GM12891 (cell line): ENCODE measurements around the gene SCT.
A peak's percentile ranks its signal among the peaks of the same experiment; 100 is the strongest.

Experiments used
- DNase-seq: peaks from one replicate; pipeline ENCODE4 v3.0.0; 2011; ENCODE audit warnings: low spot score; ENCODE audit not compliant: insufficient read length
- FAIRE-seq: peaks from 2 replicates; lab custom pipeline; 2011; peaks lifted over from hg19 to GRCh38; lab: Jason Lieb, UNC
- PAX5 ChIP-seq: IDR thresholded peaks from 2 replicates; pipeline ENCODE4 v1.6.1; 2011; ENCODE audit warnings: low read length, moderate library complexity, mild to moderate bottlenecking; ENCODE audit not compliant: insufficient read depth, severe bottlenecking
- POLR2A ChIP-seq: IDR thresholded peaks from 2 replicates; pipeline ENCODE4 v1.6.1; 2011; ENCODE audit warnings: low read depth, low read length, control low read depth
- POLR2AphosphoS5 ChIP-seq: IDR thresholded peaks from 2 replicates; pipeline ENCODE4 v1.6.1; 2011; ENCODE audit warnings: low read depth, low read length, control low read depth
- POU2F2 ChIP-seq: IDR thresholded peaks from 2 replicates; pipeline ENCODE4 v1.6.1; 2011; ENCODE audit warnings: low read depth, mild to moderate bottlenecking, control low read depth, low read length, moderate library complexity
- SPI1 ChIP-seq: IDR thresholded peaks from 2 replicates; pipeline ENCODE4 v1.6.1; 2011; ENCODE audit warnings: low read depth, low read length, control low read depth
- TAF1 ChIP-seq: IDR thresholded peaks from 2 replicates; pipeline ENCODE4 v1.6.1; 2011; ENCODE audit warnings: low read depth, low read length, control low read depth

The SCT gene

DNA sequence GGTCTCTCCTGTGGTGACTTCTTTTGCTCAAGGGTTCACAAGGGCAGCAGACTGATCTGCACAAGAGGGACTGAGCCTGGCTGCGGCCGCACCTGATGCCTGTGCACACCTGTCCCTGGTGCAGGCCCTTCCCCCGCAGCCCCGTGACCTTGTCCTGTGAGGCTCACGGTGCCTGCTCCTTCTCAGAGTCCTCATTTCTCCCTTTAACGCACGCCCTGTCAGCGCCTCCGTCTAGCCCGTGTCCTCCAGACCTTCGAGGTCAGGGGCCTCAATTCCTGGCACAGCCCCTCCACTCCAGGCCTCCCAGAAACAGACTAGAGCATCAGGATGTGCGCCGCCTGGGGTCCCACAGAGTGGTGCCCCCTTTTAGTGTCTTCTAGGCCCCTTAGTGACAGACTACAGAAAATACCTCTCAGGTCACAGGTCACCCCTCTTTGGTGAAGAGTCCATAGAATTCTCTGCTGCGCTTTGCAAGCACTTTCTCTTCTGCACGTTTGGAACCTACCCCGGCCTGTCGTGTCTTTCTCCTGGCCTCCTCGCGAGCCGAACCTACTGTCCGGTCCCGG, 9.0 kb upstream of the SCT start:
- FAIRE-seq (no peak), DNase-seq (no peak)
- TF ChIP-seq SPI1 = no peak
- TF ChIP-seq POLR2AphosphoS5 = no peak
- no peak for TF ChIP-seq TAF1
- no peak for TF ChIP-seq POLR2A
- TF ChIP-seq PAX5 = no peak
- TF ChIP-seq POU2F2 = no peak

DNA sequence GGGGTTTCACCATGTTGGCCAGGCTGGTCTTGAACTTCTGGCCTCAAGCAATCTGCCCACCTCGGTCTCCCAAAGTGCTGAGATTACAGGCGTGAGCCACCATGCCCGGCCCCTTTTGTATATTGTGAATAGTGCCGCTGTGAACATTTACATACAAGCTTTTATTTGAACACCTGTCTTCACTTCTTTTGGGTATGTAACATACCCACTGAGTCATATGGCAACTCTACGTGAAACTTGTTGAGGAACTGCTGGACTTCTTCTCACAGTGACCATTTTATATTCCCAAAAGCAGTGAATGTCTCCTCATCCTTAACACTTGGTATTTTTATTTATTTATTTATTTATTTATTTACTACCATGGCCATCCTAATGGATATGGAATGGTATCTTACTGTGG, 3.9 kb upstream of the SCT start:
- TF ChIP-seq SPI1 = peak; percentile 59
- no peak for TF ChIP-seq TAF1
- DNase-seq (no peak), FAIRE-seq (no peak)

DNA sequence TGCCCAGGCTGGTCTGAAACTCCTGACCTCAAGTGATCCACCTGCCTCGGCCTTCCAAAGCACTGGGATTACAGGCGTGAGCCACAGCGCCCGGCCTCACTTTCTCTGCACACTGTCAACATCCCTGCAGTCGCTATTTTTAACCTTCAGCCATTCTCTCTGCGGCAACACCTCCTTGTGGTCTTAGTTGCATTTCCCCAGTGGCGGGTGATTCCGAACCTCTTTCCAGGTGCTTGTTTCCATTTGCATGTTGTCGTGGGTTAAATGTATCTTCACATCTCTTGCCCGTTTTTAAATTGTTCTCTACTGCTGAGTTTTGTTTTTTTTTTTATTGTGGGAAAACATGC, 2.2 kb upstream of the SCT start:
- no peak for TF ChIP-seq POLR2AphosphoS5
- TF ChIP-seq POU2F2 = no peak
- TF ChIP-seq SPI1 = 0 out of 2 replicates have a peak, but pooled peaks have one; percentile 1
- DNase-seq (no peak), FAIRE-seq (peak; percentile 26)

- FAIRE-seq = no peak
- DNase-seq = no peak
- no peak for TF ChIP-seq POLR2AphosphoS5
- no peak for TF ChIP-seq TAF1
- no peak for TF ChIP-seq PAX5
- TF ChIP-seq SPI1 = no peak
These were observed 1.1 kb upstream of the SCT start for GRCh38 chr11:628056-628455.

- DNase-seq = no peak
- TF ChIP-seq POLR2AphosphoS5 = no peak
- no peak for TF ChIP-seq POLR2A
- no peak for TF ChIP-seq SPI1
- TF ChIP-seq TAF1 = no peak
- no peak for TF ChIP-seq PAX5
- no peak for TF ChIP-seq POU2F2
- no peak for FAIRE-seq
These were observed 261 bp upstream of the SCT start for GRCh38 chr11:627308-627576.

GRCh38 chr11:625636-626268, 1.2 kb downstream of the SCT start:
- FAIRE-seq (no peak), DNase-seq (no peak)
- no peak for TF ChIP-seq PAX5
- TF ChIP-seq POLR2AphosphoS5 = no peak
- no peak for TF ChIP-seq POU2F2
- no peak for TF ChIP-seq POLR2A
- TF ChIP-seq TAF1 = no peak
- no peak for TF ChIP-seq SPI1

GRCh38 chr11:624705-625635, 2.0 kb downstream of the SCT start, which contains the start of gene CDHR5:
Gene CDHR5, minus strand, starts transcription at chr11:624955. Its CDS starts 53 bp downstream, at chr11:624902.
- no peak for DNase-seq
- TF ChIP-seq PAX5 (no peak), SPI1 (no peak), TAF1 (no peak), POU2F2 (no peak), POLR2AphosphoS5 (no peak), POLR2A (no peak)
- no peak for FAIRE-seq

DNA sequence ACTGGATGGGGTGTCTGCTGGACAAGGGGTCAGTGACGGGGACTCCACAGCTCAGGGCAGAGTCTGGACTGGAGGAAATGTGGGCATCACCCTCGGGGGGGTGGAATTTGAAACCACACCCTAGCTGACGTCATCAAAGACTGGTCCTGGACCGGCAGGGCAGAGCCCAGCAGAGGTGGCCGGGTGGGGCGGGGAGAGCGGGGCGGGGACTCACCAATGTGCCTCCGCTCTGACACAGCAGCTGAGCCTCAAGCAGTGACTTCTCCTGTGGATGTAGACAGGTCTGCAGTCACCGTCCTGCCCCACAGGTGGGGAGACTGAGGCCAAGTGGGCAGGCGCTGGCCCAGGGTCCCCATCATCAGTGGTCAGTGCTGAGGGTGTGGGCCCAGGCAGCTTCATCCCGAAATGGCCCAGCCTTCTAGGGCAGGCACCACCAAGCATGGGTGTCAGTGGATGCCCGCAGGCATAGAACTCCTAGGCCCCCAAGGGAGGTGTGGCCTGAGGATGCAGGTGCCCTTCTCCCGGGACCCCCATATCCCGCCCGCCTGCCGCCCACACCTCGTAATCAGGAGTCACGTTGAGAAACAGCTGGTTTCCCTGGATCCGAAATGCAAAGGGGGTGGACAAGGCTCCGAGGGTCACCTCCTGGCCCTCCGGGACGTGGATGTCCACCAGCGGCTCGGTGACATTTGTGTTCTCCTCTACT, 2.8 kb downstream of the SCT start:
- TF ChIP-seq SPI1 (no peak), PAX5 (no peak), TAF1 (no peak), POLR2AphosphoS5 (no peak), POLR2A (no peak)
- no peak for FAIRE-seq
- no peak for DNase-seq

- TF ChIP-seq TAF1 (no peak), POU2F2 (no peak), POLR2A (no peak), POLR2AphosphoS5 (no peak), SPI1 (no peak), PAX5 (no peak)
- DNase-seq (no peak), FAIRE-seq (no peak)
These were observed 3.6 kb downstream of the SCT start for GRCh38 chr11:623349-623869.

DNA sequence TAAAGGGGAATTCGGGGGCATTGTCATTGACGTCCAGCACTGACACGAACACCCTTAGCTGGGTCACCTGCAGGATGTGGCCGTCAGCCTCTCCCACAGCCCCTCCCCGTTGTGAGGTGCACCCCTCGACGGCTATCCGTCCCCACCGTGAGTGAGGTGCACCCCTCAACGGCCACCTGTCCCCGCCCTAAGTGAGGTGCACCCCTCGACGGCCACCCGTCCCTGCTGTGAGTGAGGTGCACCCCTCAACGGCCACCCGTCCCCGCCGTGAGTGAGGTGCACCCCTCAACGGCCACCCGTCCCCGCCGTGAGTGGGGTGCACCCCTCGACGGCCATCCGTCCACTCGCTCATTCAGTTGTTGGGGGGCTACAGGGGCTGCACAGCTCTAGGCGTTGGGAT, 5.1 kb downstream of the SCT start:
- DNase-seq = no peak
- no peak for FAIRE-seq
- TF ChIP-seq PAX5 (no peak), POLR2AphosphoS5 (no peak), SPI1 (no peak)
